HEK293T (cell line): ENCODE data around the gene POU6F2.

ENCODE experiments used
- CTCF ChIA-PET: fragments of 350-600 bp; formaldehyde crosslinking; extraction: SDS; loops from one replicate; lab custom pipeline; 2021; ENCODE audit warnings: antibody characterized with exemption, inconsistent platforms; lab: Yijun Ruan, JAX
- POLR2A ChIA-PET: fragments of 350-600 bp; formaldehyde crosslinking; extraction: SDS; loops from one replicate; lab custom pipeline; 2020; ENCODE audit warnings: antibody characterized with exemption, inconsistent platforms; lab: Yijun Ruan, JAX
- DNase-seq: peaks from one replicate; pipeline ENCODE4 v3.0.0; 2012; ENCODE audit warnings: mixed read lengths; ENCODE audit errors: extremely low spot score
- ARNT ChIP-seq: fragments of 450-650 bp; IDR thresholded peaks from 2 replicates; pipeline ENCODE4 v1.6.1; 2017; ENCODE audit warnings: mild to moderate bottlenecking
- BHLHE40 ChIP-seq: fragments of 450-650 bp; IDR thresholded peaks from 2 replicates; pipeline ENCODE4 v1.6.1; 2016; ENCODE audit warnings: mild to moderate bottlenecking, moderate library complexity, borderline replicate concordance
- CTBP1 ChIP-seq: fragments of 450-650 bp; IDR thresholded peaks from 2 replicates; pipeline ENCODE4 v1.6.1; 2016; ENCODE audit warnings: borderline replicate concordance
- ELF4 ChIP-seq: fragments of 450-650 bp; IDR thresholded peaks from 2 replicates; pipeline ENCODE4 v1.6.1; 2017; ENCODE audit warnings: antibody characterized with exemption
- FOXA1 ChIP-seq: fragments of 450-650 bp; IDR thresholded peaks from 2 replicates; pipeline ENCODE4 v1.6.1; 2016; ENCODE audit warnings: mild to moderate bottlenecking
- FOXK2 ChIP-seq: fragments of 450-650 bp; IDR thresholded peaks from 2 replicates; pipeline ENCODE4 v1.6.1; 2016; ENCODE audit warnings: mild to moderate bottlenecking
- FOXM1 ChIP-seq: fragments of 450-650 bp; IDR thresholded peaks from 2 replicates; pipeline ENCODE4 v1.6.1; 2017; ENCODE audit warnings: mild to moderate bottlenecking, borderline replicate concordance
- HDGF ChIP-seq: fragments of 450-650 bp; IDR thresholded peaks from 2 replicates; pipeline ENCODE4 v1.6.1; 2017; ENCODE audit warnings: antibody characterized with exemption, borderline replicate concordance
- L3MBTL2 ChIP-seq: fragments of 450-650 bp; conservative IDR thresholded peaks from 2 replicates; pipeline ENCODE4 v1.6.1; 2016; ENCODE audit warnings: mild to moderate bottlenecking
- LEF1 ChIP-seq: fragments of 450-650 bp; IDR thresholded peaks from 2 replicates; pipeline ENCODE4 v1.6.1; 2017; ENCODE audit warnings: mild to moderate bottlenecking, borderline replicate concordance
- NFRKB ChIP-seq: fragments of 450-650 bp; IDR thresholded peaks from 2 replicates; pipeline ENCODE4 v1.6.1; 2016; ENCODE audit warnings: mild to moderate bottlenecking, moderate library complexity
- SP1 ChIP-seq: fragments of 450-650 bp; IDR thresholded peaks from 2 replicates; pipeline ENCODE4 v1.6.1; 2017
- SUZ12 ChIP-seq: fragments of 450-650 bp; IDR thresholded peaks from 2 replicates; pipeline ENCODE4 v1.6.1; 2016; ENCODE audit warnings: mild to moderate bottlenecking
- TARDBP ChIP-seq: fragments of 450-650 bp; IDR thresholded peaks from 2 replicates; pipeline ENCODE4 v1.6.1; 2016
- ZNF384 ChIP-seq: fragments of 450-650 bp; IDR thresholded peaks from 2 replicates; pipeline ENCODE4 v1.6.1; 2016
- TF ChIP-seq, protein P1 (sequence below): fragments of 450-650 bp; IDR thresholded peaks from 2 replicates; pipeline ENCODE4 v1.6.1; 2016

The POU6F2 gene

DNA sequence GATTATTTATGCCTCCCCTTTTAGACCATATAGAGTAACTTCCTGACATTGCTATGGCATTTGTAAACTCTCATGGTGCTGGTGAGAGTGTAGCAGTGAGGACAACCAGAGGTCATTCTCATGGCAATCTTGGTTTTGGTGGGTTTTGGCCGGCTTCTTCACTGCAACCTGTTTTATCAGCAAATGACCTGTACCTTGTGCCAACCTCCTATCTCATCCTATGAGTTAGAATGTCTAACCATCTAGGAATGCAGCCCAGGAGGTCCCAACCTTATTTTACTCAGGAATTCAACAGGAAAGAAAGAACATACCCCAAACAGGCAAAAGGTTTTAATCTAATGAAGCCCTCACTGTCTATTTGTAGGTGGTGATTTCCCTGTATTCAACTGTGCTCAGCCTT, 383.1 kb downstream of the POU6F2 start:
- DNase-seq = no peak
- CTCF ChIA-PET = no interaction called here
- TF ChIP-seq L3MBTL2 (no peak), FOXK2 (no peak), ARNT (no peak), SUZ12 (no peak), ELF4 (no peak), FOXM1 (no peak)
- POLR2A ChIA-PET = no interaction called here

DNA sequence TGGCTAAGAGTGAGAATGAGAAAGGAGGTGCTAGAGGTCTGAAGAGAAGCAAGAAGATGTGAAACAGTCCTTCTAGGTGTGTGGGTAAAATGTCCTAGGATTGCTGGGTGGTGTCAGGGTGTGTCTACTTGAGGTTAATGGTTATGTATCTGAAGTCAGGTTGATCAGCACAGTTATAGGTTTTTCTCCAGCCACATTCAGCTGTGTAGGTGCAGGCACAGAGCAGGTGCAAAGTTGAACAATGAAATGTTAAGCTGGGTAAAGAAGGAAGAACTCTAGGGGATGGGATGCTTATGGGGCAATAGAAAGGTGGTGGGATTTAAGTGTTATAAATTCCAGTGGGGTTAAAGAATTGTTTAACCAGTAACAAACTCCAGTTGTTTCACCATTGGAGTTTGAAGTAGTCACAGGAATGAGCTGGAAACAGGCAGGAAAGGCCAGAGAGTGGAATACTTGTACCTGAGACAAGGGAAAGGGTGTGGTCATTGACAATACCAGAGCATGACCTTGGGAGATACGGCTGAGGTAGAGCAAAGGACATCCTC, 388.1 kb downstream of the POU6F2 start:
- CTCF ChIA-PET = no interaction called here
- POLR2A ChIA-PET = no interaction called here
- no peak for TF ChIP-seq CTBP1
- TF ChIP-seq, protein P1, sequence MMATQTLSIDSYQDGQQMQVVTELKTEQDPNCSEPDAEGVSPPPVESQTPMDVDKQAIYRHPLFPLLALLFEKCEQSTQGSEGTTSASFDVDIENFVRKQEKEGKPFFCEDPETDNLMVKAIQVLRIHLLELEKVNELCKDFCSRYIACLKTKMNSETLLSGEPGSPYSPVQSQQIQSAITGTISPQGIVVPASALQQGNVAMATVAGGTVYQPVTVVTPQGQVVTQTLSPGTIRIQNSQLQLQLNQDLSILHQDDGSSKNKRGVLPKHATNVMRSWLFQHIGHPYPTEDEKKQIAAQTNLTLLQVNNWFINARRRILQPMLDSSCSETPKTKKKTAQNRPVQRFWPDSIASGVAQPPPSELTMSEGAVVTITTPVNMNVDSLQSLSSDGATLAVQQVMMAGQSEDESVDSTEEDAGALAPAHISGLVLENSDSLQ = no peak
- no peak for TF ChIP-seq L3MBTL2
- no peak for TF ChIP-seq FOXM1
- no peak for DNase-seq

DNA sequence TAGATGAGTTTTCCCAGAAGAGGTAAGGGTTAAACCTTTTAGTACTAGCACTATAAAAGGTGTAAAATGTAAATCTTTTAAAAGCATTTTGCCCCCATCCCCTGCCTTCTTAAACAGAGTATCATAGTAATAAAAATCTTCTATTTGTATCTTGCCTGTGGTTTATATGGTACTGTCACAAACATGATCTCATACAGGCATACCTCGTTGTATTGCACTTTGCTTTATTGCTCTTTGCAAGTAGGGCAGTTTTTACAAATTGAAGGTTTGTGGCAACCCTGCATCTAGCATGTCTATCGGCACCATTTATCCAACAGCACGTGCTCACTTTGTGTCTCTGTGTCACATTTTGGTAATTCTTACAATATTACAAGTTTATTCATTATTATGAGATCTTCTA, 389.7 kb downstream of the POU6F2 start:
- POLR2A ChIA-PET = no interaction called here
- TF ChIP-seq LEF1 = no peak
- no peak for TF ChIP-seq ARNT
- no peak for TF ChIP-seq FOXM1
- no peak for TF ChIP-seq CTBP1
- TF ChIP-seq TARDBP = no peak
- TF ChIP-seq NFRKB = no peak
- no peak for TF ChIP-seq BHLHE40
- no peak for TF ChIP-seq ELF4
- TF ChIP-seq ZNF384 = no peak
- no peak for TF ChIP-seq FOXK2
- TF ChIP-seq SP1 = no peak
- TF ChIP-seq FOXA1 = no peak
- CTCF ChIA-PET = no interaction called here
- DNase-seq = no peak

DNA sequence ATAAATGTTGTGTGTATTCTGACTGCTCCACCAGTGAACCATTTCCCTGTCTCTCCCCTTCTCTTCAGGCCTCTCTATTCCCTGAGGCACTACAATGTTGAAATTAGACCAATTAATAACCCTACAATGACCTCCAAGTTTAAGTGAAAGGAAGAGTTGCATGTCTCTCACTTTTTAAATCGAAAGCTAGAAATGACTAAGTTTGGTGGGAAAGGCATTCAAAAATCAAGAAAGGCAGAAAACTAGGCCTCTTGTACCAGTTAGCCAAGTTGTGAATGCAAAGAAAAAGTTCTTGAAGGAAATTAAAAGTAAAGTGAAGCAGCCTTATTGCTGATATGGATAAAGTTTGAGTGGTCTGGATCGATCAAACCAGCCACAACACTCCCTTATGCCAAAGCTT, 390.2 kb downstream of the POU6F2 start:
- no peak for DNase-seq
- POLR2A ChIA-PET = no interaction called here
- CTCF ChIA-PET = no interaction called here
- TF ChIP-seq HDGF (no peak), LEF1 (no peak), FOXM1 (no peak), NFRKB (no peak), ARNT (no peak), FOXA1 (no peak), FOXK2 (no peak), TARDBP (no peak), ELF4 (no peak), L3MBTL2 (no peak), ZNF384 (no peak), SUZ12 (no peak), CTBP1 (no peak), SP1 (no peak), BHLHE40 (no peak)
- TF ChIP-seq, protein P1 = no peak

DNA sequence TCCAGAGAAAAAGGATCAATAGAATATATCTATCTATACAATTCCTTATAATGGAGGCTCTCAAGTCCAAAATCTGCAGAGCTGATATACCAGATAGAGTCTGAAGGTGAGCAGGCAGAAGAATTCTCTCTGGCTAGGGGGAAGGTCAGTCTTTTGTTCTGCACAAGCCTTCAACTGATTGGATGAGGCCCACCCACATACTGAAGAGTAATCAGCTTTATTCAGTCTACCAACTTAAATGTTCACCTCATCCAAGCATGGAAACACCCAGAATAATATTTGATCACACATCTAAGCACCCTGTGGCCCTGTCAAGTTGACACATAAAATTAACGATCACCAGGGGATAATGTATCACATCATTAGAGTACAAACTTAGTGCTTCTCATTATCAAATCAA, 394.7 kb downstream of the POU6F2 start:
- TF ChIP-seq HDGF (no peak), BHLHE40 (no peak), FOXM1 (no peak), ARNT (no peak), L3MBTL2 (no peak), NFRKB (no peak), SUZ12 (no peak), SP1 (no peak), FOXA1 (no peak), ZNF384 (no peak), CTBP1 (no peak), FOXK2 (no peak), TARDBP (no peak), ELF4 (no peak), LEF1 (no peak)
- TF ChIP-seq, protein P1 = no peak
- no peak for DNase-seq
- POLR2A ChIA-PET = no interaction called here
- CTCF ChIA-PET = no interaction called here

DNA sequence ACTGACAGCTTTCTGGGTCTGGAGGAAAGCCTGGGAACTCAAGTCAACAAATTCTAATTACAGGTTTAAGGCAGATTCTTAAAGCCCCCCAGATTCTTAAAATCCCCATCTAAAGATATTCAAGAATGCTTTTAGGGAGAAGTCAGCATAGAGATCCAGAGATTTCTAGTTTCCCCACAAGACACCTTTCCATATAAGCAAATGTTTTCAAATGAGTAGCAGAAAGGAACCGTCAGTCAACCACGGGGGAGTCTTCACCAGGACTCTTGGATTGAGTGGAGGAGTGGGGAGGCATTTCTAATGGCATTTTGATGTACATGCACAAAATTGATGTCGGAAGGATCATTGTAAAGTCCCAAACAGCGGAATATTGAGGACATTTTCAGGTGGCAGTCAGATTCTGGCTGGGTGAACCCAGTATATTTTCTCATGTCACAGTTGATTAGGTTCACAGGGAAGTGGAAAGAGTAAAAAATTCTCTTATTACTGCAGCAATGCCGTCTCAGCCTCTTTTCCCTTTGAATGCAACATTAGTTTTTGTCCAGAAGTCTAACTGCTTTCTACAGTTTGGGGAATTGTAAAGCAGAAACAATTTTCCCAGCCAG, 396.8 kb downstream of the POU6F2 start:
- no peak for DNase-seq
- ChIA-PET POLR2A (no interaction called here), CTCF (interaction anchor here (0.9 kb wide), 1 partner anchor 17 kb away, joined by 3 read pairs; no protein-coding TSS in a partner anchor)
- TF ChIP-seq BHLHE40 (no peak), CTBP1 (no peak), SUZ12 (no peak), NFRKB (no peak), HDGF (no peak), FOXM1 (no peak), LEF1 (no peak), L3MBTL2 (no peak)
- TF ChIP-seq, protein P1 = no peak
